K562 (cell line): ENCODE data around the gene CFAP92. TPM values are rescaled to one million over a fixed set of nuclear protein-coding genes. Genes with fewer than 3 reads are reported as not detected.

Experiments used
- ATAC-seq: fragments of 200-7000 bp; cut with Tn5 transposase; 3 replicates; pipeline ENCODE4 v1.9.1; 2020; ENCODE audit warnings: moderate library complexity
- BruUV-seq: library from RNA; stranded (reverse); fragments of 400-500 nt; replicated peaks from 2 replicates; lab custom pipeline; 2021; lab: Mats Ljungman, UMichigan
- CTCF ChIA-PET: fragments of 300-600 bp; formaldehyde crosslinking; extraction: SDS; loops from one replicate; lab custom pipeline; 2021; ENCODE audit warnings: low intra/inter-chr PET ratio; lab: Yijun Ruan, JAX
- POLR2A ChIA-PET: fragments of 300-600, 350-650 bp; sonication (Branson Sonifier 250); formaldehyde crosslinking; extraction: SDS; loops from one replicate; lab custom pipeline; 2021; ENCODE audit warnings: antibody characterized with exemption, inconsistent platforms; lab: Yijun Ruan, JAX
- DNase-seq, 4 experiments: peaks; one replicate each; pipeline versions ENCODE4 v3.0.0 to v3.0.0-alpha.2; 2011 to 2018; ENCODE audit warnings: low spot score in 3 of 4, mixed read lengths in 3 of 4; ENCODE audit errors: extremely low read depth in 1 of 4
- FAIRE-seq: peaks from 2 replicates; lab custom pipeline; 2011; peaks lifted over from hg19 to GRCh38; lab: Jason Lieb, UNC
- H2AFZ ChIP-seq: 2 replicates; pipeline ENCODE4 v1.6.0; 2011; ENCODE audit warnings: low read depth, low read length, control low read depth, inconsistent platforms
- H3K27ac ChIP-seq: fragments of 200-600 bp; 3 replicates; pipeline ENCODE4 v1.8.0; 2011; ENCODE audit warnings: low read depth, mild to moderate bottlenecking, control low read depth, inconsistent platforms, low read length, moderate library complexity, mixed read lengths; ENCODE audit errors: extremely low read depth
- H3K27me3 ChIP-seq, 2 experiments: fragments of 300-600 bp in 1 of 2; 2 replicates in 1 of 2; 3 replicates in 1 of 2; pipeline versions ENCODE4 v1.6.0 to v1.8.0; 2011; ENCODE audit warnings: inconsistent platforms in 2 of 2, low read length in 2 of 2, mild to moderate bottlenecking in 1 of 2, mixed read lengths in 1 of 2, moderate library complexity in 1 of 2; ENCODE audit not compliant: control insufficient read depth in 2 of 2, insufficient read depth in 2 of 2
- H3K36me3 ChIP-seq: fragments of 300-600 bp; 3 replicates; pipeline ENCODE4 v1.8.0; 2011; ENCODE audit warnings: mild to moderate bottlenecking, low read length, inconsistent platforms; ENCODE audit not compliant: control insufficient read depth, insufficient read depth
- H3K4me1 ChIP-seq, 2 experiments: fragments of 200-600 bp in 1 of 2; replicated peaks in 1 of 2; 2 replicates in 1 of 2; 3 replicates in 1 of 2; pipeline versions ENCODE4 v1.5.1 to v1.8.0; 2011; ENCODE audit warnings: inconsistent platforms in 2 of 2, low read length in 2 of 2, mild to moderate bottlenecking in 1 of 2, mixed read lengths in 1 of 2, moderate library complexity in 1 of 2; ENCODE audit not compliant: control insufficient read depth in 2 of 2, insufficient read depth in 2 of 2
- H3K4me2 ChIP-seq: 2 replicates; pipeline ENCODE4 v1.6.1; 2011; ENCODE audit warnings: low read length, control low read depth, inconsistent platforms, mixed read lengths; ENCODE audit not compliant: insufficient read depth
- H3K4me3 ChIP-seq: fragments of 200-600 bp; sonication (generic), shearing (Covaris generic); 2 replicates; pipeline ENCODE4 v1.5.1; 2016; ENCODE audit warnings: control low read depth, inconsistent platforms
- H3K79me2 ChIP-seq: fragments of 200-600 bp; 3 replicates; pipeline ENCODE4 v1.8.0; 2011; ENCODE audit warnings: low read length, inconsistent platforms; ENCODE audit not compliant: control insufficient read depth, insufficient read depth
- H3K9ac ChIP-seq, 2 experiments: 2 replicates each; pipeline versions ENCODE4 v1.6.0 to v1.6.1; 2011; ENCODE audit warnings: low read depth in 2 of 2, low read length in 2 of 2, control low read depth in 1 of 2, inconsistent platforms in 1 of 2, mild to moderate bottlenecking in 1 of 2, mixed read lengths in 1 of 2; ENCODE audit not compliant: insufficient read depth in 1 of 2
- H3K9me1 ChIP-seq: one replicate; pipeline ENCODE4 v1.6.0; 2011; ENCODE audit warnings: inconsistent platforms, mild to moderate bottlenecking, low read length, moderate library complexity; ENCODE audit not compliant: control insufficient read depth, insufficient read depth
- H3K9me3 ChIP-seq: replicated peaks from 2 replicates; pipeline ENCODE4 v1.5.1; 2011; ENCODE audit warnings: low read depth, low read length, inconsistent platforms; ENCODE audit not compliant: control insufficient read depth, insufficient read depth
- H4K20me1 ChIP-seq: replicated peaks from 2 replicates; pipeline ENCODE4 v1.6.1; 2011; ENCODE audit warnings: low read length, inconsistent platforms, mixed read lengths; ENCODE audit not compliant: control insufficient read depth, insufficient read depth
- CBX1 ChIP-seq: sonication (generic); IDR thresholded peaks from 2 replicates; pipeline ENCODE4 v1.6.1; 2016; ENCODE audit warnings: antibody characterized with exemption, low read depth, mild to moderate bottlenecking
- CC2D1A ChIP-seq: fragments of 450-650 bp; IDR thresholded peaks from 2 replicates; pipeline ENCODE4 v1.6.1; 2017; ENCODE audit warnings: mild to moderate bottlenecking
- CHD1 ChIP-seq: fragments of 200-600 bp; sonication (generic); IDR thresholded peaks from one replicate; pipeline ENCODE4 v1.6.1; 2012; ENCODE audit warnings: mild to moderate bottlenecking, moderate library complexity, low read length, inconsistent platforms
- EP300 ChIP-seq: IDR thresholded peaks from 2 replicates; pipeline ENCODE4 v1.6.1; 2012; ENCODE audit warnings: low read length, improper control_type of control experiment
- FOXK1 ChIP-seq: sonication (generic); formaldehyde crosslinking; IDR thresholded peaks from 2 replicates; pipeline ENCODE4 v1.8.0; 2022; ENCODE audit warnings: missing genetic modification reagents, mild to moderate bottlenecking, borderline replicate concordance
- KDM5B ChIP-seq: fragments of 200-600 bp; sonication (generic); IDR thresholded peaks from 2 replicates; pipeline ENCODE4 v1.6.1; 2012; ENCODE audit warnings: low read depth, mild to moderate bottlenecking, moderate library complexity, low read length, control low read depth, inconsistent platforms; ENCODE audit not compliant: insufficient replicate concordance
- KLF1 ChIP-seq: fragments of 450-650 bp; IDR thresholded peaks from 2 replicates; pipeline ENCODE4 v1.6.1; 2016; ENCODE audit warnings: missing genetic modification characterization, missing compliant biosample characterization
- MCM5 ChIP-seq: fragments of 450-650 bp; IDR thresholded peaks from 2 replicates; pipeline ENCODE4 v1.6.1; 2016; ENCODE audit warnings: low read depth
- MYC ChIP-seq, 2 experiments: fragments of 250-450 bp in 1 of 2; sonication (Bioruptor Pico) in 1 of 2; IDR thresholded peaks; 2 replicates each; pipeline versions ENCODE4 v1.5.1 to v1.6.1; 2012 to 2021; ENCODE audit warnings: low read depth in 2 of 2, borderline replicate concordance in 1 of 2, improper control_type of control experiment in 1 of 2, low read length in 1 of 2, mild to moderate bottlenecking in 1 of 2, moderate library complexity in 1 of 2
- NFE2L1 ChIP-seq: fragments of 450-650 bp; IDR thresholded peaks from 2 replicates; pipeline ENCODE4 v1.6.1; 2016; ENCODE audit warnings: missing genetic modification characterization, low read depth, mild to moderate bottlenecking, missing compliant biosample characterization, moderate library complexity, borderline replicate concordance
- PBX2 ChIP-seq, 2 experiments: IDR thresholded peaks in 1 of 2; conservative IDR thresholded peaks in 1 of 2; 2 replicates each; pipeline ENCODE4 v1.6.1; 2016; ENCODE audit warnings: low read depth in 2 of 2, mild to moderate bottlenecking in 1 of 2, missing compliant biosample characterization in 1 of 2, missing genetic modification characterization in 1 of 2, moderate library complexity in 1 of 2
- PHF8 ChIP-seq: fragments of 200-600 bp; sonication (generic); IDR thresholded peaks from 2 replicates; pipeline ENCODE4 v1.6.1; 2012; ENCODE audit warnings: mixed run types, mild to moderate bottlenecking, inconsistent platforms, low read length, moderate library complexity, borderline replicate concordance
- TAF9B ChIP-seq: fragments of 450-650 bp; IDR thresholded peaks from 2 replicates; pipeline ENCODE4 v1.6.1; 2018; ENCODE audit warnings: mild to moderate bottlenecking; ENCODE audit not compliant: partially characterized antibody
- TBL1XR1 ChIP-seq, 2 experiments: IDR thresholded peaks; 2 replicates each; pipeline ENCODE4 v1.6.1; 2012; ENCODE audit warnings: improper control_type of control experiment in 2 of 2, low read length in 2 of 2, mild to moderate bottlenecking in 1 of 2
- TCFL5 ChIP-seq: fragments of 250-450 bp; sonication (Bioruptor Pico); conservative IDR thresholded peaks from 2 replicates; pipeline ENCODE4 v1.6.1; 2021; ENCODE audit warnings: mild to moderate bottlenecking, moderate library complexity, matching md5 sums
- ZBTB1 ChIP-seq: sonication (generic); formaldehyde crosslinking; IDR thresholded peaks from 2 replicates; pipeline ENCODE4 v1.8.1; 2023; ENCODE audit warnings: missing genetic modification reagents, low read depth, mild to moderate bottlenecking, borderline replicate concordance
- WGBS: fragments of 100-300 bp; shearing (Covaris generic); methylation state at CpG from one replicate; pipeline ENCODE4 v1.1.6; 2016; ENCODE audit warnings: low coverage, mixed read lengths; ENCODE audit not compliant: insufficient coverage; ENCODE audit errors: missing lambda C conversion rate; 5-methylcytosine and 5-hydroxymethylcytosine counted together
- in situ Hi-C: fragments of 300-500 bp; cut with MboI; formaldehyde crosslinking; loops from 4 replicates; pipeline ENCODE4 v1.15.0; 2018; ENCODE audit warnings: inconsistent platforms, mixed read lengths
- intact Hi-C: fragments of 100-400 bp; cut with micrococcal nuclease; formaldehyde crosslinking; loops from 2 replicates; pipeline ENCODE4 v1.14.2; 2022
- polyA plus RNA-seq, 8 experiments: library from polyadenylated mRNA; depleted of rRNA in 4 of 8; stranded (reverse) in 5 of 8; unstranded in 3 of 8; fragments of >200 nt; fragmentation: Nextera tagmentation in 2 of 8; fragmentation: Illumina TruSeq in 1 of 8; extraction: Ambion mirVana in 2 of 8; extraction: Trizol in 1 of 8; gene quantifications; 2 replicates each; pipeline versions ENCODE4 v1.2.1 to v1.2.3, GENCODE V29; 2011 to 2014; ENCODE audit warnings: inconsistent platforms in 1 of 8, missing spikeins in 1 of 8
- total RNA-seq, 7 experiments: library from RNA; depleted of rRNA in 6 of 7; stranded (reverse); fragments of >200 nt in 6 of 7; fragmentation: Illumina TruSeq in 2 of 7; extraction: Trizol in 2 of 7; gene quantifications; 2 replicates each; pipeline versions ENCODE4 v1.2.1 to v1.2.3, GENCODE V29; 2011 to 2021; ENCODE audit warnings: low replicate concordance in 1 of 7

Gene CFAP92
- total and polyA plus RNA-seq, 9 of the 15 experiments (the other 6 are each of a cell fraction or from before 2014, with no cell fraction given), result 0.06 to 0.62 (median 0.36) TPM

- WGBS, result 1% methylated on average over 45 of the region's 65 CpGs
- H3K79me2 ChIP-seq, result peaks cover 61% of the 10 kb centered on the region
- no peaks in the 10 kb centered on the region for H3K9me1 ChIP-seq
- peak within 1 kb of the TSS; percentile 95 for H3K4me2 ChIP-seq
- FAIRE-seq, result peak; percentile 93
- in situ Hi-C loops, result no loop called here
- H3K9me3 ChIP-seq, result no peaks in the 10 kb centered on the region
- H3K27me3 ChIP-seq, result no peaks in the 10 kb centered on the region
- peak; percentile 96 to 97 (median 96) for DNase-seq
- H3K4me3 ChIP-seq, result peak within 1 kb of the TSS; percentile 74
- peaks cover 34% of the 10 kb centered on the region; the same call in 2 of the 3 replicates for H3K36me3 ChIP-seq
- POLR2A ChIA-PET, result interaction anchor here (0.5 to 2.0 kb wide), 8 partner anchors 9 to 160 kb away, joined by 3 to 8 read pairs (median 4); no protein-coding TSS in a partner anchor
- peaks cover 6 to 12% of the 10 kb centered on the region in 2 experiments; a peak in 3 of 5 replicates for H3K4me1 ChIP-seq
- CTCF ChIA-PET, result no interaction called here
- H3K9ac ChIP-seq, result peak within 1 kb of the TSS; percentile 98
- H3K27ac ChIP-seq, result peak within 1 kb of the TSS; percentile 98
- no TSS peak for BruUV-seq
- peak within 1 kb of the TSS; percentile 86 for H2AFZ ChIP-seq
- intact Hi-C loops, result loop anchor here (5.0 kb wide), 1 partner anchor 138 kb away; no protein-coding TSS in a partner anchor
- no peaks in the 10 kb centered on the region for H4K20me1 ChIP-seq
- ATAC-seq, result peak; percentile 87
- TF ChIP-seq ZBTB1 (CRISPR knock-in tag) (0 out of 2 replicates have a peak, but pooled peaks have one; percentile 77), MYC (IDR thresholded peaks at IDR 0.05; ENCODE audit: low read depth, low read length) (peak; percentile 93), MYC (CRISPR knock-in tag; IDR thresholded peaks at IDR 0.05; ENCODE audit: borderline replicate concordance, low read depth) (0 out of 2 replicates have a peak, but pooled peaks have one; percentile 38), CHD1 (no peak), NFE2L1 (tag) (no peak), CC2D1A (no peak), CBX1 (no peak), TCFL5 (CRISPR knock-in tag) (no peak), PHF8 (peak; percentile 87), EP300 (no peak), KDM5B (peak; percentile 59), KLF1 (tag) (peak; percentile 89), FOXK1 (peak; percentile 43; the same call in 1 of the 2 replicates), TBL1XR1 (IDR thresholded peaks at IDR 0.05; ENCODE audit: low read length in 2 of 2) (peak in 1 of 2 experiments; percentile 77; a peak in 2 of 4 replicates), MCM5 (no peak), PBX2 (CRISPR knock-in tag; IDR thresholded peaks at IDR 0.05; ENCODE audit: low read depth) (no peak), PBX2 (tag; conservative IDR thresholded peaks at IDR 0.05; ENCODE audit: low read depth) (no peak), TAF9B (peak; percentile 74)
Observed at GRCh38 chr3:128879125-128879969, 114.5 kb downstream of the CFAP92 start, which contains the start of gene ACAD9. Gene ACAD9 (plus strand): TSS chr3:128879620. CDS start chr3:128879692, 72 bp downstream.
